HEK293 (cell line): ENCODE results near the gene CDC5L.

Experiments used
- CTCF ChIP-seq: fragments of 450-650 bp; formaldehyde crosslinking; IDR thresholded peaks from 2 replicates; pipeline ENCODE4 v1.5.1; 2016; ENCODE audit warnings: missing biosample characterization, missing genetic modification characterization
- OSR2 ChIP-seq: fragments of 450-650 bp; formaldehyde crosslinking; IDR thresholded peaks from 2 replicates; pipeline ENCODE4 v1.5.1; 2016; ENCODE audit warnings: missing biosample characterization, missing genetic modification characterization
- SETDB1 ChIP-seq: IDR thresholded peaks from one replicate; pipeline ENCODE4 v1.6.1; 2017; ENCODE audit warnings: mild to moderate bottlenecking, low read length, moderate library complexity, mixed read lengths; ENCODE audit not compliant: insufficient read length
- ZBTB1 ChIP-seq: fragments of 450-650 bp; formaldehyde crosslinking; IDR thresholded peaks from 2 replicates; pipeline ENCODE4 v1.5.1; 2016; ENCODE audit warnings: missing biosample characterization, missing genetic modification characterization
- ZNF223 ChIP-seq: fragments of 450-650 bp; formaldehyde crosslinking; IDR thresholded peaks from 2 replicates; pipeline ENCODE4 v1.5.1; 2016; ENCODE audit warnings: missing biosample characterization, missing genetic modification characterization
- ZNF274 ChIP-seq, 2 experiments: fragments of 200-500 bp in 1 of 2; fragments of 450-650 bp in 1 of 2; sonication (Bioruptor generic) in 1 of 2; formaldehyde crosslinking in 1 of 2; IDR thresholded peaks; 2 replicates each; pipeline versions ENCODE4 v1.5.1 to v1.6.1; 2014 to 2016; ENCODE audit warnings: borderline replicate concordance in 1 of 2, inconsistent platforms in 1 of 2, low read length in 1 of 2, missing biosample characterization in 1 of 2, missing genetic modification characterization in 1 of 2
- ZNF423 ChIP-seq: fragments of 450-650 bp; formaldehyde crosslinking; IDR thresholded peaks from 2 replicates; pipeline ENCODE4 v1.5.1; 2016; ENCODE audit warnings: missing biosample characterization, missing genetic modification characterization
- ZNF530 ChIP-seq: fragments of 450-650 bp; formaldehyde crosslinking; IDR thresholded peaks from 2 replicates; pipeline ENCODE4 v1.5.1; 2016; ENCODE audit warnings: low read depth, missing biosample characterization, missing genetic modification characterization
- ZNF600 ChIP-seq: fragments of 450-650 bp; formaldehyde crosslinking; IDR thresholded peaks from 2 replicates; pipeline ENCODE4 v1.5.1; 2016; ENCODE audit warnings: missing biosample characterization, missing genetic modification characterization
- ZNF785 ChIP-seq: fragments of 450-650 bp; formaldehyde crosslinking; IDR thresholded peaks from 2 replicates; pipeline ENCODE4 v1.5.1; 2016; ENCODE audit warnings: missing biosample characterization, missing genetic modification characterization
- TF ChIP-seq, protein P1 (sequence below): fragments of 450-650 bp; formaldehyde crosslinking; conservative IDR thresholded peaks from 2 replicates; pipeline ENCODE4 v1.5.1; 2016; ENCODE audit warnings: low read depth, missing biosample characterization, missing genetic modification characterization

- no peak for TF ChIP-seq SETDB1
- TF ChIP-seq CTCF (tag by site-specific recombination) = no peak
- no peak for TF ChIP-seq ZNF600 (tag by site-specific recombination)
- TF ChIP-seq ZBTB1 = no peak
- no peak for TF ChIP-seq ZNF423 (tag by site-specific recombination)
- TF ChIP-seq ZNF530 (tag by site-specific recombination) = no peak
- TF ChIP-seq ZNF785 (tag by site-specific recombination) = no peak
- no peak for TF ChIP-seq ZNF274 (IDR thresholded peaks at IDR 0.05; ENCODE audit: low read length)
- no peak for TF ChIP-seq ZNF274 (tag by site-specific recombination; IDR thresholded peaks at IDR 0.05; ENCODE audit: borderline replicate concordance)
- TF ChIP-seq, protein P1, sequence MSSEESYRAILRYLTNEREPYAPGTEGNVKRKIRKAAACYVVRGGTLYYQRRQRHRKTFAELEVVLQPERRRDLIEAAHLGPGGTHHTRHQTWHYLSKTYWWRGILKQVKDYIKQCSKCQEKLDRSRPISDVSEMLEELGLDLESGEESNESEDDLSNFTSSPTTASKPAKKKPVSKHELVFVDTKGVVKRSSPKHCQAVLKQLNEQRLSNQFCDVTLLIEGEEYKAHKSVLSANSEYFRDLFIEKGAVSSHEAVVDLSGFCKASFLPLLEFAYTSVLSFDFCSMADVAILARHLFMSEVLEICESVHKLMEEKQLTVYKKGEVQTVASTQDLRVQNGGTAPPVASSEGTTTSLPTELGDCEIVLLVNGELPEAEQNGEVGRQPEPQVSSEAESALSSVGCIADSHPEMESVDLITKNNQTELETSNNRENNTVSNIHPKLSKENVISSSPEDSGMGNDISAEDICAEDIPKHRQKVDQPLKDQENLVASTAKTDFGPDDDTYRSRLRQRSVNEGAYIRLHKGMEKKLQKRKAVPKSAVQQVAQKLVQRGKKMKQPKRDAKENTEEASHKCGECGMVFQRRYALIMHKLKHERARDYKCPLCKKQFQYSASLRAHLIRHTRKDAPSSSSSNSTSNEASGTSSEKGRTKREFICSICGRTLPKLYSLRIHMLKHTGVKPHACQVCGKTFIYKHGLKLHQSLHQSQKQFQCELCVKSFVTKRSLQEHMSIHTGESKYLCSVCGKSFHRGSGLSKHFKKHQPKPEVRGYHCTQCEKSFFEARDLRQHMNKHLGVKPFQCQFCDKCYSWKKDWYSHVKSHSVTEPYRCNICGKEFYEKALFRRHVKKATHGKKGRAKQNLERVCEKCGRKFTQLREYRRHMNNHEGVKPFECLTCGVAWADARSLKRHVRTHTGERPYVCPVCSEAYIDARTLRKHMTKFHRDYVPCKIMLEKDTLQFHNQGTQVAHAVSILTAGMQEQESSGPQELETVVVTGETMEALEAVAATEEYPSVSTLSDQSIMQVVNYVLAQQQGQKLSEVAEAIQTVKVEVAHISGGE = no peak
- TF ChIP-seq ZNF223 (tag by site-specific recombination) = no peak
- no peak for TF ChIP-seq OSR2
These were observed 1.1 kb upstream of the CDC5L start for GRCh38 chr6:44386364-44386928.
